DMS79 (cell line): ENCODE results near the gene KLHDC9.
A peak's percentile ranks its signal among the peaks of the same experiment; 100 is the strongest.
"Not testable (repeated sequence)": the region's sequence is repeated elsewhere in the genome, so short reads cannot be mapped to it uniquely, and the experiment has no call there.

Experiments
- DNase-seq: peaks from one replicate; lab custom pipeline; 2025; lab: John Stamatoyannopoulos, UW

The KLHDC9 gene

GRCh38 chr1:161096015-161096414 lies 2.1 kb upstream of the KLHDC9 start:
- no peak for DNase-seq

GRCh38 chr1:161096530-161096929 lies 1.6 kb upstream of the KLHDC9 start:
- DNase-seq: no peak

- DNase-seq: no peak
Observed at GRCh38 chr1:161099090-161099802, 1.1 kb downstream of the KLHDC9 start.

GRCh38 chr1:161100556-161100955 lies 2.4 kb downstream of the KLHDC9 start:
- no peak for DNase-seq

GRCh38 chr1:161106431-161106830 lies 8.3 kb downstream of the KLHDC9 start:
- DNase-seq: no peak

GRCh38 chr1:161111117-161111516 lies 13.0 kb downstream of the KLHDC9 start:
- DNase-seq: no peak

GRCh38 chr1:161111527-161111926 lies 13.4 kb downstream of the KLHDC9 start:
- no peak for DNase-seq

- DNase-seq: no peak
Observed at GRCh38 chr1:161113915-161114314, 15.8 kb downstream of the KLHDC9 start.

GRCh38 chr1:161114556-161114955 lies 16.4 kb downstream of the KLHDC9 start:
- no peak for DNase-seq

GRCh38 chr1:161115132-161115711 lies 17.1 kb downstream of the KLHDC9 start:
- no peak for DNase-seq

GRCh38 chr1:161115961-161116360 lies 17.8 kb downstream of the KLHDC9 start:
- DNase-seq: not testable (repeated sequence)

- peak; percentile 67 for DNase-seq
Observed at GRCh38 chr1:161117759-161118581, 19.8 kb downstream of the KLHDC9 start, which contains the start of the genes NIT1 and PFDN2. TSS of gene NIT1 (plus strand) at chr1:161118105. CDS start at chr1:161118177, 72 bp downstream. TSS of gene PFDN2 (minus strand) at chr1:161118037. CDS start at chr1:161118026, 11 bp downstream.

- DNase-seq: no peak
Observed at GRCh38 chr1:161119092-161119903, 21.1 kb downstream of the KLHDC9 start.

GRCh38 chr1:161121042-161121650 lies 23.0 kb downstream of the KLHDC9 start:
- DNase-seq: no peak

GRCh38 chr1:161121834-161122233 lies 23.7 kb downstream of the KLHDC9 start:
- DNase-seq: no peak

GRCh38 chr1:161122967-161123366 lies 24.8 kb downstream of the KLHDC9 start:
- no peak for DNase-seq

GRCh38 chr1:161127649-161128048 lies 29.5 kb downstream of the KLHDC9 start:
- no peak for DNase-seq

GRCh38 chr1:161128591-161129420 lies 30.6 kb downstream of the KLHDC9 start:
- DNase-seq: no peak

- DNase-seq: no peak
Observed at GRCh38 chr1:161130266-161130665, 32.1 kb downstream of the KLHDC9 start.
